ENCODE measurements around the gene FAHD1.

GRCh38 chr16:1817716-1818115, 9.3 kb upstream of the FAHD1 start:
- TF ChIP-seq CTCF (conservative IDR thresholded peaks at IDR 0.05 in 1 of 2, IDR thresholded peaks at IDR 0.05 in 1 of 2; ENCODE audit: low read depth in 1 of 2, low read length in 2 of 2), result no peak
- TF ChIP-seq EZH2 (IDR thresholded peaks at IDR 0.05; ENCODE audit: low read length, missing control alignments), result no peak
